HG02884 (cell line): ENCODE results near the gene CTTNBP2NL.

Source experiments
- ATAC-seq: cut with Tn5 transposase; IDR thresholded peaks from one replicate; pipeline ENCODE4 v1.9.1; 2021; ENCODE audit warnings: mild to moderate bottlenecking, moderate library complexity; ENCODE audit not compliant: unreplicated experiment

CTTNBP2NL gene

GRCh38 chr1:112505400-112505785 is 109.4 kb downstream of the CTTNBP2NL start:
- ATAC-seq: no peak

DNA sequence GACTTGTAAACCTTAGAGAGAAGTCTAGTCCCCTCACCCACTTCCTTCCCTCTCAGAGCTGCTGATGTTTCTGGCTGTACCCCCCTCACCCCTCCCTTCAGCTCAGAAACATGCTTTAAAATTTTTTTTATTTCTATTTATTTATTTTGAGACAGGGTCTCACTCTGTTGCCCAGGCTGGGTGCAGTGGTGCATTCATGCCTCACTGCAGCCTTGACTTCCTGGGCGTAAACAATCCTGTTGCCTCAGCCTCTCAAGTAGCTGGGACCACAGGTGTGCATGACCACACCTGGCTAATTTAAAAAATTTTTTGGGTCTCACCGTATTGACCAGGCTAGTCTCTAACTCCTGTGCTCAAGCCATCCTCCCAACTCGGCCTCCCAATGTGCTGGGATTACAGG is 109.9 kb downstream of the CTTNBP2NL start:
- ATAC-seq: no peak

- no peak for ATAC-seq
These were observed 110.3 kb downstream of the CTTNBP2NL start for GRCh38 chr1:112506306-112506705.

- no peak for ATAC-seq
These were observed 110.7 kb downstream of the CTTNBP2NL start for GRCh38 chr1:112506731-112507130.

DNA sequence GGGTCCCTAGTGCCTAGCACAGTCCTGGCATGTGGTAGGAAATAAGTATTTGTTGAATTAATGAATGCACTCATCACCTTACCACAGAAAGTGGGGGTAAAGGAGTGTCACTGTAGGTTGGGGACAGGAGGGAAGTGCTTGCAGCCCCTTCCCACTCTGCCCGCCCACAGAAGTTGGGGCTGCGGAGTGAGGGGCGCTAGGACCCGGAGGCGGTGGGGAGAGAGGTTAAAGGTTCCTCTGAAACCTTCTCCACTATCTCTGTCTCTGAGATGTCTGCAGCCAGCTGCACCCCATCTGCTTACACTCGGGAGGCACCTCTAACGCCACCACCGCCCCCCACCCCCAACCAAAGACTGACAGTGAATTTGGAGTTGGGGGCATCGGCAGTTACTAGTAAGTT is 111.3 kb downstream of the CTTNBP2NL start:
- ATAC-seq: no peak

- ATAC-seq: no peak
These were observed 111.9 kb downstream of the CTTNBP2NL start for GRCh38 chr1:112507921-112508277.

GRCh38 chr1:112508278-112509004 is 112.4 kb downstream of the CTTNBP2NL start, which contains the start of gene WNT2B:
Gene WNT2B, plus strand, starts transcription at chr1:112508965. Its CDS starts 298 bp downstream, at chr1:112509263.
- ATAC-seq: no peak

- no peak for ATAC-seq
These were observed 113.1 kb downstream of the CTTNBP2NL start for GRCh38 chr1:112509005-112509659.

GRCh38 chr1:112509660-112510178 is 113.7 kb downstream of the CTTNBP2NL start:
- ATAC-seq: no peak

- ATAC-seq: no peak
These were observed 114.3 kb downstream of the CTTNBP2NL start for GRCh38 chr1:112510340-112510739.
